Measurements from ENCODE around the gene APOBEC4. TPM values are rescaled to one million over a fixed set of nuclear protein-coding genes. Genes with fewer than 3 reads are reported as not detected.

The APOBEC4 gene
- total RNA-seq, 1 experiment from 2014 or later = not detected

DNA sequence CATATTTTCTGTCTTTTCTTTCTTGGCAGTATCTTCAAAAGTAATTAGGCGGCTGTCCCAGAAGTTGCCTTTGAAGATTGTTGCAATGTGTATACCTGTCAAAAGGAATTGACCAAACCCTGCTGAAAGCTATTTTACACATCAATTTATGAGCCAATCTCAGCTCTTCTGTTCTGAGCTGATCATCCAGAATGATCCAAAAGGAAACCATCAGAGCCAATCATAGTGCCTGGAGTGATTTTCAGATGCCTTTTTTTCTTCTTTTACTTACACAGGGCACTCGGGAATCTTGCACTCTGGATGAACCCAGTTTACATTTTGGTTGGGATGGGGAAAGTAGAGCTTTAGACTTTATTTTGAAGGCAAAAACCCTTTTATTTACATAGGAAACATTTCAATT is 21.8 kb upstream of the APOBEC4 start:
- no TSS peak for BruUV-seq (replicated peaks)
- Mint-ChIP-seq H3K36me3 (ENCODE audit: insufficient read depth, unreplicated experiment) (no peaks in the 10 kb centered on the region), H3K4me3 (ENCODE audit: unreplicated experiment) (no peak overlapping the region), H3K9me3 (ENCODE audit: unreplicated experiment) (no peaks in the 10 kb centered on the region), H3K4me1 (ENCODE audit: insufficient read depth, unreplicated experiment) (peaks cover 14% of the 10 kb centered on the region), H3K27me3 (ENCODE audit: insufficient read depth, unreplicated experiment) (no peaks in the 10 kb centered on the region), H3K27ac (ENCODE audit: low read depth, unreplicated experiment) (no peak overlapping the region)
- no peak for DNase-seq (ENCODE audit: unreplicated experiment)
- TF ChIP-seq, protein P1, sequence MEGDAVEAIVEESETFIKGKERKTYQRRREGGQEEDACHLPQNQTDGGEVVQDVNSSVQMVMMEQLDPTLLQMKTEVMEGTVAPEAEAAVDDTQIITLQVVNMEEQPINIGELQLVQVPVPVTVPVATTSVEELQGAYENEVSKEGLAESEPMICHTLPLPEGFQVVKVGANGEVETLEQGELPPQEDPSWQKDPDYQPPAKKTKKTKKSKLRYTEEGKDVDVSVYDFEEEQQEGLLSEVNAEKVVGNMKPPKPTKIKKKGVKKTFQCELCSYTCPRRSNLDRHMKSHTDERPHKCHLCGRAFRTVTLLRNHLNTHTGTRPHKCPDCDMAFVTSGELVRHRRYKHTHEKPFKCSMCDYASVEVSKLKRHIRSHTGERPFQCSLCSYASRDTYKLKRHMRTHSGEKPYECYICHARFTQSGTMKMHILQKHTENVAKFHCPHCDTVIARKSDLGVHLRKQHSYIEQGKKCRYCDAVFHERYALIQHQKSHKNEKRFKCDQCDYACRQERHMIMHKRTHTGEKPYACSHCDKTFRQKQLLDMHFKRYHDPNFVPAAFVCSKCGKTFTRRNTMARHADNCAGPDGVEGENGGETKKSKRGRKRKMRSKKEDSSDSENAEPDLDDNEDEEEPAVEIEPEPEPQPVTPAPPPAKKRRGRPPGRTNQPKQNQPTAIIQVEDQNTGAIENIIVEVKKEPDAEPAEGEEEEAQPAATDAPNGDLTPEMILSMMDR (IDR thresholded peaks at IDR 0.05; ENCODE audit: unreplicated experiment) = no peak
- ChIA-PET CTCF (interaction anchor here (0.7 to 5.4 kb wide), 7 partner anchors 10 to 240 kb away, joined by 3 to 61 read pairs (median 3); partner anchors contain the start of gene APOBEC4), POLR2A (interaction anchor here (0.6 to 1.3 kb wide), 3 partner anchors 10 to 20 kb away, joined by 3 to 5 read pairs (median 4); no protein-coding TSS in a partner anchor)
- intact Hi-C loops (cut with micrococcal nuclease) = no loop called here

DNA sequence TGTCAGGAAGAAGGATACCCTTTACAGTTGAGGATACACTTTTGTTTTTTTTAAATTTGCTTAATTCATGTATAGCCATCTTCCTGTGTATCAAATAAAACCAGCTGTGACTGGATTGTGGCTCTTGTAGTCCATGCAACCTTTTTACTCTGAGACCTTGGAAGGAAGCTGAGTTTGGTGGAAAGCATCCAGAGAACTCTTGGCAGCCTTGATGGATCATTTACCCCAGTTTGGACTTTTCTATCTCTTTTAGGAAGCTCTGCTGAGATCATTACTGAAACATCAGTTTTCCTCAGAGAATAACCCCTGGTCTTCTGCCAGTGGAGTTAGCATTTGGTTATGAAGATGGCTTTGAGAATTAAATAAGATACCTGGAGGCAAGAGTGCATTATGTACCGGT is 21.2 kb upstream of the APOBEC4 start:
- DNase-seq (ENCODE audit: unreplicated experiment) = no peak
- Mint-ChIP-seq H3K4me1 (ENCODE audit: insufficient read depth, unreplicated experiment) (peaks cover 14% of the 10 kb centered on the region), H3K4me3 (ENCODE audit: unreplicated experiment) (no peak overlapping the region), H3K27ac (ENCODE audit: low read depth, unreplicated experiment) (no peak overlapping the region), H3K36me3 (ENCODE audit: insufficient read depth, unreplicated experiment) (no peaks in the 10 kb centered on the region), H3K27me3 (ENCODE audit: insufficient read depth, unreplicated experiment) (no peaks in the 10 kb centered on the region), H3K9me3 (ENCODE audit: unreplicated experiment) (no peaks in the 10 kb centered on the region)
- no TSS peak for BruUV-seq (replicated peaks)
- TF ChIP-seq, protein P1 (IDR thresholded peaks at IDR 0.05; ENCODE audit: unreplicated experiment) = no peak
- POLR2A ChIA-PET = interaction anchor here (1.1 to 1.3 kb wide), 2 partner anchors 11 to 240 kb away, joined by 3 to 5 read pairs; no protein-coding TSS in a partner anchor
- CTCF ChIA-PET = interaction anchor here (0.7 to 5.4 kb wide), 10 partner anchors 8 to 289 kb away, joined by 3 to 61 read pairs (median 3); partner anchors contain the start of gene APOBEC4
- intact Hi-C loops (cut with micrococcal nuclease) = no loop called here

DNA sequence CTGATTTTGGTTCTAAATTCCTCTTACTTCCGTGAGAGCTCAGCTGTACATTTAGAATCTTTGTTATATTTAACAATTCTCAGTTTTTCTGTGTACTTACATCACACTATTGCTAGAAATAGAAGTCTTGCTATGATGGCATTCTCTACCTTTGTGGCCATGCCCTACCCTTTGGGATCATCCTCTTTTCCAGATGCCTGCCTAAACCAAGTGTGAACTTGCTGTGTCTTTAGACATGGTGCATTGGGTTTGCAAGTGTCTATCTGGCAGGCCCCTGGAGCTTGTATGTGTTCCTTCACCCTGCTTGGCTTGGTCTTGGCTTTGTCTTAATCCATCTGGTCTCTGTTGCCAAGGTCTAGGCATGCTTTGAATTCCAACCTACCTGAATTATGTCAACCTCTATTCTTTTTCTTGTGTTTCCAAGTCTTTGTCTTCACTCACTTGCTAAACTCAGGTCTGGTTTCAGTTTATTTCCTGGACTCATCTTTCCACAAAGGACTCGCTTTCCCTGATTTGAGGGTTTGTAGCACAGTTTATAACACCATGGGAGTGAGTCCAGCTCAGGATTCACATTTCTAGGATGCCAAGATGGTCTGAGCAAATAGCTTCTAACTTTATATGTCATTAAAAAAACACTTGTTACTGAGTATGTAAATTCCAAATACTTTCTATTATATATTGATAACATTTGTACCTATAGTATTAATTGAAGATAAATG is 20.6 kb upstream of the APOBEC4 start:
- no peaks in the 10 kb centered on the region for H3K27me3 Mint-ChIP-seq (ENCODE audit: insufficient read depth, unreplicated experiment)
- ChIA-PET POLR2A (interaction anchor here (1.0 to 1.1 kb wide), 2 partner anchors 18 to 241 kb away, joined by 3 to 5 read pairs; no protein-coding TSS in a partner anchor), CTCF (interaction anchor here (0.7 to 5.4 kb wide), 10 partner anchors 9 to 290 kb away, joined by 3 to 61 read pairs (median 3); partner anchors contain the start of gene APOBEC4)
- H3K4me1 Mint-ChIP-seq (ENCODE audit: insufficient read depth, unreplicated experiment) = peaks cover 14% of the 10 kb centered on the region
- H3K27ac Mint-ChIP-seq (ENCODE audit: low read depth, unreplicated experiment) = no peak overlapping the region
- TF ChIP-seq, protein P1 (IDR thresholded peaks at IDR 0.05; ENCODE audit: unreplicated experiment) = no peak
- DNase-seq (ENCODE audit: unreplicated experiment) = no peak
- no peaks in the 10 kb centered on the region for H3K36me3 Mint-ChIP-seq (ENCODE audit: insufficient read depth, unreplicated experiment)
- no peak overlapping the region for H3K4me3 Mint-ChIP-seq (ENCODE audit: unreplicated experiment)
- BruUV-seq (replicated peaks) = no TSS peak
- H3K9me3 Mint-ChIP-seq (ENCODE audit: unreplicated experiment) = no peaks in the 10 kb centered on the region
- intact Hi-C loops (cut with micrococcal nuclease) = no loop called here

DNA sequence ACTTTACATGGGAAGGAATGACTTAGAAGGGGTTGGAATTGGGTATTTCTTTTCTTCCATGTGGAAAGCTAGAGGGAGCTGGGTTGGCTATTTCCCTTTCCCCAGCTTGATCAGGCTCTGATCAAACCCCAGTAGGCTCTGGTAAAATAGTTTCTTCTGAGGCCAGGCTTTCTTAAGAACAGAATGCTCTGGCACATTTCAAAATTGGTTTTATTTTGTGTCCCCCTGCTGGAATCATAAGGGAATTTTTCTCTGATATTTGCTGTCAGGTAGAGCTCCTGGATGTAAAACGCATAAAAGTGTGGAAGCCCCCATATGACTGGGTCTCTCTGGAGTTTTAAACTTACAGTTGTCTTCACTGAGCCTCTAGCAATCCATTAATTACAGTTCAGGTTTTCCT is 17.1 kb upstream of the APOBEC4 start:
- no peak for DNase-seq (ENCODE audit: unreplicated experiment)
- TF ChIP-seq, protein P1 (IDR thresholded peaks at IDR 0.05; ENCODE audit: unreplicated experiment) = no peak
- CTCF ChIA-PET = interaction anchor here (0.9 to 6.6 kb wide), 5 partner anchors 14 to 219 kb away, joined by 3 to 54 read pairs (median 5); no protein-coding TSS in a partner anchor
- H3K27ac Mint-ChIP-seq (ENCODE audit: low read depth, unreplicated experiment) = no peak overlapping the region
- no peaks in the 10 kb centered on the region for H3K27me3 Mint-ChIP-seq (ENCODE audit: insufficient read depth, unreplicated experiment)
- no peak overlapping the region for H3K4me3 Mint-ChIP-seq (ENCODE audit: unreplicated experiment)
- no TSS peak for BruUV-seq (replicated peaks)
- POLR2A ChIA-PET = interaction anchor here (1.0 kb wide), 1 partner anchor 273 kb away, joined by 3 read pairs; no protein-coding TSS in a partner anchor
- intact Hi-C loops (cut with micrococcal nuclease) = no loop called here
- no peaks in the 10 kb centered on the region for H3K4me1 Mint-ChIP-seq (ENCODE audit: insufficient read depth, unreplicated experiment)
- H3K36me3 Mint-ChIP-seq (ENCODE audit: insufficient read depth, unreplicated experiment) = no peaks in the 10 kb centered on the region
- H3K9me3 Mint-ChIP-seq (ENCODE audit: unreplicated experiment) = no peaks in the 10 kb centered on the region
